ENCODE data around the gene CENPM.

The CENPM gene

DNA sequence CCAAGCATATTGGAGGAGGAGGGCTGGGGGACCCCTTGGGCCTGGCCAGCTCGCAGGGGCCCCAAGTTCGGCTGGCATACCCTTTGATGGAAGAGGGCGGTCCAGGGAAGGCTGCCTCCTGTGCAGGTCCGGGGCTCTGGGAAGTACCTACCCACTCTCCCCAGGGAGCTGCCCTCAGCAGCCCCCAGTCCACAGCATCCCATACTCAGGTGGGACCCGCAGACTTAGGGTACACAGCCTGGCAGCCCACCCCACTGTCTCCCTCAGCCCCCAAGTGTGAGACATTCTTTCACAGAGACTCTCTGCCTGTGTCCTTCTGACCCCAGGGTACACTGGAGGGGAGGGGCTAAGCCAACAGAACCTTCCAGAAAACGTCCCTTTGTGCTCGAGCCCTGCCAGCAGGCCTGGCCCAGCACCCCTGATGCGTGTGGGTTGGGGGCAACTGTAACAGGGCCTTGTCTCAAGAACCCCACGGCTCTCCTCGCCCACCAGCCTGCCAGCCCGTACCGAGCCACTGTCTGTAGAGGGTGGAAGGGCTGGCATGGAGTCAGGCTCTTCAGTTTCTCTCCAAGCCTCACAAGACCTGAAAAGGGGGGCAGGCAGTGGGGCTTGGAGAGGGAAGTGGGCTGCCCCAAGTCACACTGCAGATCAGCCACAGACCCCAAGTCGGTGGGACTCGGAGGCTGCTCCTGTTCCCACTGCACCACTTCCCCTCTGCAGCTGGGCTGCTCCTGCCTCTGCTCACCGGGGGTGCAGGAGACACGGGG, 13.4 kb downstream of the CENPM start:
- DNase-seq (ENCODE audit: extremely low read depth in 1 of 2, low read depth in 1 of 2), result no peak

DNA sequence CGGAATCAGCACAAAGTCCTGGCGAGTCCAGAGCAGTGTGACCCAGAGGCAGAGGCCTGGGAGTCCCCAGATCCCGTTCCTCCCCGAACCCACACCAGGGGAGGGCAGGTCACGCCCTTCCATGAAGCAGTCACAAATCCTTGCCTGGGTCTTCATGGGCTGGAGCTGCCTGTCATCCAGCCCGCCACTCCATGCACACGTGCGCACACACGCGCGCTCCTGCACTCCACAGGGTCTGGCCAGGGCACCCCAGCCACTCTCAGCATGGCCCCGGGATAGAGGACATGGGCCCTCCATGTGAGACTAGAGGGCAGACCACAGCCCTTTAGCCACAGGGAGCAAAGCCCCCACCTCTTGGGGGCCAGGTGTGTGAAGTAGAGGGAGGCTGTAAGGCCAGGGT, 14.6 kb downstream of the CENPM start:
- DNase-seq (ENCODE audit: extremely low read depth in 1 of 2, low read depth in 1 of 2), result no peak

DNA sequence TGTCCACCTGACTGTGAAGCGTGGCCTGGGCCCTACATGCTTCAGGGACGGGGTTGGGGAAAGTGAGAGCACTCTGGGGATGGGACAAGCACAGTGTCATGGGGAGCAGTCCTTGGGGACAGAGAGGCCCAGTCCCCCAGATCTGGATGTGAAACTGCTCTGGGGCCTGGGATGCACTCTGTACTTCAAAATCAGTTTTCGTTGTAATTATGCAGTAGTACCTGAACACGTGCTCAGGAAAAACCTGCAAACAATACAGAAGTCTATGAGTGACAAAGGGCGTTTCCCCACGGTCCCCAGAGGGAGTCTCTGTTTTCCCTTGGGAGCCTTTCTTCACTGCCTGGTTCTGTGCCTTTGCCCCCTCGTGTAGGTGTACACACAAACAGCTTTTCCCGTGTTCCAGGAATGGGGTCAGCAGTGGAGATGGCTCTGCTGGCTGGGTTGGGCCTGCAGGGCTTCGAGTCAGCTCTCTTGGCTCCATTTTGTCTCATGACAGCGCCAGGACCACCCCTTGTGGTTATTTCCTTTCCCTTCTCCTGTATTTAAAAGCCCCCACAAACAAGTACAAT, 15.2 kb downstream of the CENPM start:
- no peak for DNase-seq (ENCODE audit: extremely low read depth in 1 of 2, low read depth in 1 of 2)

DNA sequence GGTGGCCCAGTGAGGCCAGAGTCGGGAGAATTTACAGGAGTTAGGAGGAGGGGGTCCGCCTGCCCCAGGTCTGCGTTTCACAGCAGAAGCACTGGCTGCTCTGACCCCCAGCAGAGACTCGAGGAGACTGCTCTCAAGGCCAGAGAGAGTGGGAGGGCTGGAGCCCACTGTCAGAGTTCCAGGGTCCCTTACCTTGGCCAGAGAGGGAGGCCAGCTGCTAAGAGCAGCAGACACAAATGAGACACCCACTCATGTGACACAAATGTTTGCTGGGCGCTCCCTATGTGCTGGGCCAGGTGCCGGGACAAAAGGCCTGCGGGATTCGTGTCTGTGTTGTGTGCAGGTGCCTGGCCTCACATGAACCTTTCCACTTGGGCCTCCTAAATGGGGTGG, 17.5 kb downstream of the CENPM start:
- no peak for DNase-seq (ENCODE audit: extremely low read depth in 1 of 2, low read depth in 1 of 2)

DNA sequence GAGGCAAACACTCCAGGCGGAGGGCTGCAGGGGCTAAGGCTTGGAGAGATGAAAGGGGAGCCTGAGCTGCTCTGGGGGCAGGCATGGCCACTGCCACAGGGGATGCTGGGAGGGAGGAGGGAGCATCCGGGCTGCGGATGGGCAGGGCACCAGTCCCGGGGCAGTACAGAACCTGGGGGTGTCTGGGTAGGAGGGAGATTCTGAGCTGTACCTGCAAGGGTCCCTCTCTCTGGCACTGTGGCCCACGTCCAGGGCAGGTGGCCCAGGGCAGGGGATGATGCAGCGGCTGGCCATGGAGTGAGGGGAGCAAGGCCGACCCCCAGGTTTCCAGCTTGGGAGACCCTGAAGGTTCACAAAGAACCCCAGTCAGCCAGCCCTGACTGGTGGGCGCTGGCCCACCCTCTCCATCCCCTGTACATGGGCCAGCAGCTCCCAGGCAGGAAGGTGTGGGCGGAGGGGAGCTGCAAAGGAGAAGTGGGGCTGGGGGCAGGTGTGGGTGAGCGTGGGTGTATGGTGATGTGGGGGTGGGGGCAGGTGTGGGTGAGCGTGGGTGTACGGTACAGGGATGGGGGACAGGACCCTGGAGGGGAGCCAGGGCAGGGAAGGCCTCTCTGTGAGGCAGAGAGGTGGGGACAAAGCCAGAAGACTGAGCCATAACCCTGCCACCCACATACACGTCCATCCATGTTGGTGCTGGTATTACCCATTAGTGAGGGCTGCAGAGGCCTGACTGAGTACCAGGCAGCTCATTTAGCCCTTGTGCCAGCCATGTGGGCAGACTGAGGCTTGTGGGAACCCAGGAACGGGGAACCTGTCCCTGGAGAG, 18.1 kb downstream of the CENPM start:
- no peak for DNase-seq (ENCODE audit: extremely low read depth in 1 of 2, low read depth in 1 of 2)

DNA sequence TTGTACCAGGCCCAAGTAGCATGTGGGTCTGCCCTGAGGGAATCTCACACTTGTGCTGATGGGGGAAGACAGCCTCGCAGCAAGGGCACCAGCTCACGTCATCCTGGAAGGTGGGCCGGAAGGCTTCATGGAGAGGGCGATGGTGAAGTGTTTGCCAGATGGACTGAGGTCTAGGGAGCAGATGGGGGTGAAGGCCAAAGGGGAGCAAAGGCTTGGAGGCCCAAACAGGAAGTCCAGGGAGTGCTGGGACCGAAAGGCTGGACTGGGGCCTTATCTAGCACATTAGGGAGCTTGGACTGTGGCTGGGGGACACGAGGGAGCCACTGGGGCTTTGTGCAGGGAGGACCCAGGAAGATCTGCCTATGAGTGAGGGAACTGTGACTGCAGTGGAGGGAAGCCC, 19.1 kb downstream of the CENPM start:
- no peak for DNase-seq (ENCODE audit: extremely low read depth in 1 of 2, low read depth in 1 of 2)

DNA sequence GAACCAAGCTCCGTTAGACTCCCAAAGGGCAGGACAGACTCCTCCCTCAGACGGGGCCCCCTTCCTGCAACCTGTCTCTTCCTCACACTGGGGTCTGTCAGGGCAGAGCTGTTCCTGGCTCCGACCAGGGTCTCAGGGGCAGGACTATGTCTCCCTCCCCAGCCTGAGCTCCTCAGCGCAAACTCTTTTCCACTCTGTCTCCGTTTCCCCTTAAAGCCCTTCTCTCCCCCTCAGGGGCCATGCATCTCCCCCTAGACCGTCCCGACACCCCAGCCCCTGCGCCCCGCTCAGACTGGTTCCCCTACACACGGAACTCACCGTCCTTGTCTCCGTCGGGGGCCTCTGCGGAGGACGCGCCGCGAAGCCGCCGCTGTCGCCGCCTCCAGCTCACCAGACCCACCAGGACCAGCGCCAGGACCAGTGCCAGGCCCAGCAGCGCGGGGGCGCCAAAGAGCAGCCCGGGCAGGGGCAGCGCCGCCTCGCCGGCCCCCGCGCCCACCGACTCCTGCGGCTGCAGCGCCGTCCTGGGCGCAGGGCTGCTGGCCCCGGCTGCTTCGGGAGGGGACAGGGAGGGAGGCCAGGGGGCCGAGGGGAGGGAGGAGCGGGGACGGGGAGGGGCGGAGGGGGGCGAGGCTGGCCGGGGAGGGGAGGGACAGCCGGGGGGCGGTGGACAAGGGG, 21.0 kb downstream of the CENPM start:
- DNase-seq (ENCODE audit: extremely low read depth in 1 of 2, low read depth in 1 of 2), result peak; percentile 53 to 55

DNA sequence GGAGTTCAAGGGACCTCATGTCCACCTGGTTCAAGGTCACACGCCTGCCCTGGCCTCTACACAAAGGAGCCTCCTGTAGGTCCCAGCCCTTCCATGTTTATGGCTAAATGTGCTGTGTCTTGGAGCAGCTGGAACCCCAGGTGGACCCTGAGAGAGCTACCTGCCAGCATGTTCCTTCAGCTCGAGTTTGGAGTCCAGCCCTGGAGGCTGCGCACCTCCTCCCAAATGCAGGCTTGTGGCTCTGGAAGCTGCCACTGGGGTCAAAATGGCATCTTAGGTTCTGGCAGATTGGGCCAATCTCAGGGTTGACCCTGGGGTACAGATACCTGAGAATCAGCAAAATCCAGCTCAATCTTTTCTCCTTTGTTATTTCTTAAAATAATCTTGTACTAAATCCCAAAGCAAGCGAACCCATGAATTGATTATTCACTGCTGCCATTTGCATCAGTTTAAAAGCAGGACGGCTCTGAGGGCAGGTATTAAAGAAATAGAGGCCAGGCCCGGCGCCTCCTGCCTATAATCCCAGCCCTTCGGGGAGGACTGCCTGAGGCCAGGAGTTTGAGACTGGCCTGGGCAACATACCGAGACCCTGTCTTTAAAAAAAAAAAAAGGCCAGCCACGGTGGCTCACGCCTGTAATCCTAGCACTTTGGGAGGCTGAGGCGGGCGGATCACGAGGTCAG, 23.2 kb downstream of the CENPM start:
- no peak for DNase-seq (ENCODE audit: extremely low read depth in 1 of 2, low read depth in 1 of 2)

DNA sequence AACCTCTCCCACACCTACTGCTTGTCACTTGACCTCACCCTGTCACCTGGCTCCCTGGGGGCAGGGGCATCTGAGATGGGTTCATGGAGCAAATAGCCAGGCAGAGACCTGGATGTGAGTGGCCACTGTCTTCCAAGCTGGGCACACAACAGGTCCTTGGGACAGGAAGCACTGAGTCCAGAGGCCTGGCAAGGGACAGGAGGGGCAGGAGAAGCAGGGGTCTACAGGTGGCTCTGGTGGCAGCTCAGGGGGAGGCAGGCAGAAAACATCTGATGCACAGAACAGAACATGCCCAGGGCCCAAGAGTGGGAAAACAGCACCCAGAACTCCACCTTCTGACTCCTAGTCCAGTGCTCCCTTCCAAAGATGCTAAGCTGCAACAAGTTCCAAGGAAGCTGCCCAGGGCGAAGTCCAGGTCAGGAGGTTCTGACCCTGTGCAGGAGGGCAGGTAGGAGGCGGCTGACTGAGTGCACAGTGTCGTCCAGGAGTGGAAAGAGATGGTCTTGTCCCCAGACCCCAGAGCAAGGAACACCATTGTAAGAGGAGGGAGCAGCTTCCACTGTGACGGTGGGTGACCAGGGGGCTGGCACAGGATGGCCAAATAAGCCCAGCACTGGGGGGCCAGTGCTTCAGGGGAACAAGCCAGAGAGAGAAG, 23.9 kb downstream of the CENPM start:
- DNase-seq (ENCODE audit: extremely low read depth in 1 of 2, low read depth in 1 of 2), result no peak

DNA sequence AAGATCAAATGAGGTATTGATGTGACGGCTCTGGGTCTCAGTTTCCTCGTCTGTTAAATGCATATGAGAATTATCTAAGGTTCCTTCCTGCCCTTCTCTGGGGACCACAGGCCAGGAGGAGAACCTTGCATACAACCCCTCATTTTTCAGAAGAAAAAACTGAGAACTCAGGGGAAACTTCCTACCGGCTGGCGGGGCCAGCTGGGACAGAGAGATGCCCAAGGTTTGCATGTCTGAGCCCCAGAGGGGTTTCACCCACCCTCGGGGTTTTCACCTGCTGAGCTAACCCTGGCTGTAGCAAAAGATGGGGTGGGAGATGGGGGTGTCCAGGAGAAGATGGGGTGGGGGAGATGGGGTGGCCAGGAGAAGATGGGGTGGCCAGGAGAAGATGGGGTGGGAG, 24.6 kb downstream of the CENPM start:
- DNase-seq (ENCODE audit: extremely low read depth in 1 of 2, low read depth in 1 of 2), result no peak

DNA sequence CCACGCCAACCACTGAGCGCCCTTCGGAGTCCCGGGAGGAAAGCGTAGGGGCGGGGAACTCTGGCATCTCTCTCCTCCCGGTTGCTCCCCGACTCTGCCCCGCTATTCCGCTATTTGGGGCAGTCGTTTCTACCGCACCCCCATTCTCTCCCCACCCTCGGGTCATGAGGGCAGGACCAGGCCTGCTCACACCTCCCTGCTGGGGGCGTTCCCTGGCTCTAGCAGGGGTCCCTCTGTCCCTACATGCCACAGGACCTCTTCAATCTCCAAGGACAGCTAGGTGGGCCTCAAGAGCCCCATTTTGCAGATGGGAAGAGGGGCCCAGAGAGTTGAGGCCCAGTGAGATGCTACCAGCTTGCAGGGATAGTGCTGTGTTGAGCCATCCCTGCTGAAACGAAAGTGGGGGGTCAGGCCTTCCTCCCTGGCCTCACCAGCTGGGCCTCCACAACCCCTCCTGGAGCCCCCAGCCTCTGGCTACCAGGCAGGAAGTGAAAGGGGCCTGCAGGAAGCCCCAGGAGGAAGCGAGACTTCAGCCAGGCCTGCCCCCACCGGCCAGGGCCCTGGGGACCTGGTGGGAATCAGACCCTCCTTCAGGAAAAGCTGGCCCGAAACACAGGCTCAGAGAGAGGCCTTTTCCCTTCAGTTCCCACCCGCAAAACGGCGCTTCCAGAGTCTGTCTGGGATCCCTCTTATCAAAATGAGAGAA, 26.5 kb downstream of the CENPM start:
- DNase-seq (ENCODE audit: extremely low read depth in 1 of 2, low read depth in 1 of 2), result no peak

DNA sequence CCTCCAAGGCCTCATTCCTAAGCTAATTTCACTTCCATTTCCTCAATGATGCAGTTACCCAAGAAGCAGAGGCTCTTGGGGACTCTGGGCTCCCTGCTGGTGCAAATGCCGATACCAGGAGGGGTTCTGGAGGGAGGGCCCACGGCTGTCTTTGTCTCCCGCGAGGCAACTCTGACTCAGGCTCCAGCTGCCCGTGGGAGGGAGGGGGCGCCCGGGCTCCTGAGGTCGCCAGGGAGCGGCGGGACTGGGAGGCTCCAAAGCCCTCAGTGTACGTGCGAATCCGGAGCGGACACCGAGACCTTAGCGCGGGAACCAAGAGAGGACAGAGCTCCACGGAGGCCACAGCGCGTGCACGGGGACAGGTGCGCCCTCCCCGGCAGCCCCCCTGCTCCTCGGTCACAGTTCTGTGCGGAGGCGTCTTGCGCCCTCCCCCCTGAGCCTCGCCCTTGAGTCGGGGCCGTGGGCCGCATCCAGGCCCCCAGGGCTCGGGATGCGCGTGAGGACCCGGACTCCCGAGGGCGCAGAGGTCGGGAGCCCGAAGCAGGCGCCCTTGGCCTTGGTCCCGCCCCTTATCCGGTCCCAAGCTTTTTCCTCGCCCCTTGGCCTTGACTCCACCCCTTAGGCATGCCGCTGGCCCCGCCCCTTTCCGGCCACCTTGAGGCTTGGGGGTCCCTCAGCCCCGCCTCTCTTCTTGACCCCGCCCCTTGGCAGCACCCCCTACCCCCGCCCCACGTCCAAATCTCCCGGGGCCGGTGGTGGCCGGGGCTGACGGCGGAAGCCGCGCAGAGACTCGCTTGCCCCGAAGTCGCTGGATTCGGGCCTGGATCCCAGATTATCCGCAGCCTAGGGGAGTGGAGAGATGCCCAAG, 27.4 kb downstream of the CENPM start:
- DNase-seq (ENCODE audit: extremely low read depth in 1 of 2, low read depth in 1 of 2), result no peak

DNA sequence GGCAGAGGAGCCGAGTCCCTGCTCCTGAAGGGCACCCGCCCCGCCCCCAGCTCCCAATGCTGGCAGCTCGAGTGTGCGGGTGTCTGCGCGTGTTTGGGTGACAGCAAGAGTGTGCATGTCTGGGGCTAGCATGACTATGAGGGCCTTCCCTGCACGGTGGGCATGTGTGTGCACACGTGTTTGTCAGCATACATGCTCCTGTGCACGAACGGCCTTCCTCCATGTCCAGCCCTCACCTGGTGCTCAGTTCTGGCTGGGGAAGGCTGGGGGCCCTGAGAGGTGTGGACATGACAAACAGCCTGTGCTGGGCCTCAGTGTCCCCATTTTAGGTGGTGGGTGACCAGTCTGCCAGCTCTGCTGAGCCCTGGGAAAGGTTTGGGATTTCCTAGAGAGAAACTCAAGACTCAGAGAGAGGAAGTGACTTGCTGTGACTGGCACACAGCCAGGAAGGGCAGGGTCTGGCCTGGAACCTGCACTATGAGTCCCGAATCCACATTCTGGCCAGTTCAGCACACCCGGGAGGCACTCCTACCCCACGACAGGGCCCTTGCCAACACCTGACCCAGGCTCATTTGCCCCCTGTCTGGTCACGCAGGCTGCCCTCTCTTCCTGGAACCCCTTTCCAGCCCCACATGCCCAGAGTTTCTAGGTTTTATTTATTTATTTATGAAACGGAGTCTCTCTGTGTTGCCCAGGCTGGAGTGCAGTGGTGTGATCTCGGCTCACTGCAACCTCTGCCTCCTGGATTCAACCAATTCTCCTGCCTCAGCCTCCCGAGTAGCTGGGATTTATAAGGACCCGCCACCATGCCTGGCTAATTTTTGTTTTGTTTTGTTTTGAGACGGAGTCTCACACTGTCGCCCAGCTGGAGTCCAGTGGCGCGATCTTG, 28.8 kb downstream of the CENPM start:
- DNase-seq (ENCODE audit: extremely low read depth in 1 of 2, low read depth in 1 of 2), result no peak

DNA sequence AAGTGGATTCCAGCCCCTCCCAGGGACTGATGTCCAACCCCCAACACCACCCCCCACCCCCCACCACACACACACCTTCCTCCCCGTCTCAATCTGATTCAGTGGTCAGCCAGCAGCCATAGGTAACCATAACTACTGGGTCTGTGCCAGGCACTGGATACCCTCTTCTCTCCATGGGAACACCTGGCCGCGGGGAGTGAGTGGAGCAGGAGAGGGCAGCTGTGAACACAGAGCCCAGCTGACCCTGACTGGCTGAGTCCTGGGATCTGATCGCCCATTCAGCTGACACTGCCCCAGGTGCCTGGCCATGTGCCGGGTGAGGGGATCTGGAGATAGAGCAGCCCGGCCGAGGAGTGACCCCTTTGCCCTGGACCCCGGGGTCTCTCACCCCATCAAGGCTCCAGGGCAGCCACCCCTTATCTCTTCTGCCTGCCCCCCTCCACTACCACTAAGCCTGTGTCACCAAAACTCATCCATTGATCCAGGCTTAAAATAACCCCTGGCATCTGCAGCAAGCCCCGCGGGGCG, 29.5 kb downstream of the CENPM start:
- no peak for DNase-seq (ENCODE audit: extremely low read depth in 1 of 2, low read depth in 1 of 2)

DNA sequence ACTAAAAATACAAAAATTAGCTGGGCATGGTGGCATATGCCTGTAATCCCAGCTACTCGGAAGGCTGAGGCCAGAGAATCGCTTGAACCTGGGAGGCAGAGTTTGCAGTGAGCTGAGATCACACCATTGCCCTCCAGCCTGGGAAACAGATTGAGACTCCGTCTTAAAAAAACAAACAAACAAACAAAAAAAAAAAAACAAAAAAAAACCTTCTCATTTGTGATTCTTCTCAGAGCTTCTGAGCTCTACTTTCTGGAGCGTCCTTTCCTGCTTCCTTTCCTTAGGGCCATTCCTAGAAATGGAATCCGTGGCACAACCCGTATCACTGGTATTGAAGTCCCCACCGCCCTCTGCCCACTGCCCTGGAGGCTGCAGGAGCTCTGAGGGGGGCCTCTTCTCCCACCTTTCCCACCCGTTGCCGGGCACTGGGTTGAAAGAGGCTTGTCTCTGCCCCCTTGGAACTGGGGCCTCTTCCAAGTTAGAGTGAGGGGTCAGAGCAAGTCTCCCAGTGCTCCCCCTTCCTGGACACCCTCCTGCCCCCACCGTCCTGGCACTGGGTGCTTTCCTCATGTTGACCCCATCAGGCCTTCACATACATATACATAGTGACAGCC, 30.1 kb downstream of the CENPM start:
- DNase-seq (ENCODE audit: extremely low read depth in 1 of 2, low read depth in 1 of 2), result no peak

DNA sequence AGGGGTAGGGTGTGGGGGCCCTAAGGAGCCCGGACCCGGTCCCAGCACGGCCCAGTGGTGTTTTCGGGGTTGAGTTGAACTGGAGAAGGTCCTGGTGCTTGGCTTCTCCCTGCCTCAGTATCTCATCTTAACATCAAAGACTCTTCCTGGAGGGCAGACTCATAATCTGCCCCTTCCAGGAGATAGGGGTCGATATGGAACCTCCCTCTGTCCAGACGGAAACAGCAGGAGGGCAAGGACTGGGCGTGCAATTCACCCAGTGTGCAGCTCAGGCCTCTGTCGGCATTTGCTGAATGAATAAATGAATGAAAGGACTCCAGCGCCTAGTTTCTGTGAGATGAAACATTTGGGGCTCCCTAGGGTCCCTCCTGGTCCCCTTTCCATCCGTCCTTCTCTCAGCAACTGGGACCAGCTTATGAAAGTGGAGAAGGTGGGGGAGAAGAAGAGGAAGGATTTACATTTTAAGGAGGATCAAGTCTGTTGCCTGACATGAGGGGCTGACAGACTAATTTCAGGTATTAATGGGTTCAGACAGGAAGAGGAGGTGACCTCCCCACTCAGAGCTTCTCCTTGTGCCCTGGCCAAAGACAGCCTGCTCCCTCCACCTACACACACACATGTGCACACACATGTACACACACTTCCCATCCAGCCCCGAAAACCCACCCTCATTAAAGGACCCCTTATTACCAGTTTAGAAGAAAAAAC, 31.0 kb downstream of the CENPM start:
- no peak for DNase-seq (ENCODE audit: extremely low read depth in 1 of 2, low read depth in 1 of 2)
